ENCODE data around the gene ZNF672.
"Not testable (repeated sequence)": the region's sequence is repeated elsewhere in the genome, so short reads cannot be mapped to it uniquely, and the experiment has no call there.

Gene ZNF672

GRCh38 chr1:248862695-248862997, 24.6 kb downstream of the ZNF672 start:
- peak overlapping the region; percentile 45 for H3K4me3 ChIP-seq (ENCODE audit: low read length)
- H3K36me3 ChIP-seq (ENCODE audit: control insufficient read depth, insufficient read depth, low read length) = no peaks in the 10 kb centered on the region
- H3K9ac ChIP-seq (ENCODE audit: low read length) = peak overlapping the region; percentile 32
- no peaks in the 10 kb centered on the region for H3K9me3 ChIP-seq (ENCODE audit: control insufficient read depth, low read length)
- peaks cover 29% of the 10 kb centered on the region for H3K4me1 ChIP-seq (ENCODE audit: control insufficient read depth, insufficient read depth, low read length)
- H3K27me3 ChIP-seq (ENCODE audit: control insufficient read depth, insufficient read depth, low read length) = no peaks in the 10 kb centered on the region

- peaks cover 25% of the 10 kb centered on the region for H3K4me1 ChIP-seq (ENCODE audit: control insufficient read depth, insufficient read depth, low read length)
- H3K4me3 ChIP-seq (ENCODE audit: low read length) = peak overlapping the region; percentile 45
- no peaks in the 10 kb centered on the region for H3K9me3 ChIP-seq (ENCODE audit: control insufficient read depth, low read length)
- peak overlapping the region; percentile 32 for H3K9ac ChIP-seq (ENCODE audit: low read length)
- no peaks in the 10 kb centered on the region for H3K27me3 ChIP-seq (ENCODE audit: control insufficient read depth, insufficient read depth, low read length)
- H3K36me3 ChIP-seq (ENCODE audit: control insufficient read depth, insufficient read depth, low read length) = no peaks in the 10 kb centered on the region
Measured at GRCh38 chr1:248862998-248863881, 25.2 kb downstream of the ZNF672 start.

- H3K9me3 ChIP-seq (ENCODE audit: control insufficient read depth, low read length) = no peaks in the 10 kb centered on the region
- no peaks in the 10 kb centered on the region for H3K4me1 ChIP-seq (ENCODE audit: control insufficient read depth, insufficient read depth, low read length)
- H3K36me3 ChIP-seq (ENCODE audit: control insufficient read depth, insufficient read depth, low read length) = no peaks in the 10 kb centered on the region
- no peak overlapping the region for H3K9ac ChIP-seq (ENCODE audit: low read length)
- H3K4me3 ChIP-seq (ENCODE audit: low read length) = no peak overlapping the region
- no peaks in the 10 kb centered on the region for H3K27me3 ChIP-seq (ENCODE audit: control insufficient read depth, insufficient read depth, low read length)
Measured at GRCh38 chr1:248871837-248872401, 33.9 kb downstream of the ZNF672 start.

- no peaks in the 10 kb centered on the region for H3K4me1 ChIP-seq (ENCODE audit: control insufficient read depth, insufficient read depth, low read length)
- peak overlapping the region; percentile 94 for H3K4me3 ChIP-seq (ENCODE audit: low read length)
- H3K9me3 ChIP-seq (ENCODE audit: control insufficient read depth, low read length) = no peaks in the 10 kb centered on the region
- peak overlapping the region; percentile 77 for H3K9ac ChIP-seq (ENCODE audit: low read length)
- no peaks in the 10 kb centered on the region for H3K36me3 ChIP-seq (ENCODE audit: control insufficient read depth, insufficient read depth, low read length)
- no peaks in the 10 kb centered on the region for H3K27me3 ChIP-seq (ENCODE audit: control insufficient read depth, insufficient read depth, low read length)
Measured at GRCh38 chr1:248872752-248873408, 34.9 kb downstream of the ZNF672 start.

GRCh38 chr1:248873409-248873992, 35.5 kb downstream of the ZNF672 start:
- Histone ChIP-seq H3K9me3 (ENCODE audit: control insufficient read depth, low read length) (no peaks in the 10 kb centered on the region), H3K27me3 (ENCODE audit: control insufficient read depth, insufficient read depth, low read length) (no peaks in the 10 kb centered on the region), H3K9ac (ENCODE audit: low read length) (peak overlapping the region; percentile 77), H3K36me3 (ENCODE audit: control insufficient read depth, insufficient read depth, low read length) (no peaks in the 10 kb centered on the region), H3K4me1 (ENCODE audit: control insufficient read depth, insufficient read depth, low read length) (no peaks in the 10 kb centered on the region), H3K4me3 (ENCODE audit: low read length) (peak overlapping the region; percentile 94)

GRCh38 chr1:248873993-248874533, 36.0 kb downstream of the ZNF672 start:
- no peaks in the 10 kb centered on the region for H3K9me3 ChIP-seq (ENCODE audit: control insufficient read depth, low read length)
- no peaks in the 10 kb centered on the region for H3K4me1 ChIP-seq (ENCODE audit: control insufficient read depth, insufficient read depth, low read length)
- peak overlapping the region; percentile 77 for H3K9ac ChIP-seq (ENCODE audit: low read length)
- H3K36me3 ChIP-seq (ENCODE audit: control insufficient read depth, insufficient read depth, low read length) = no peaks in the 10 kb centered on the region
- H3K27me3 ChIP-seq (ENCODE audit: control insufficient read depth, insufficient read depth, low read length) = no peaks in the 10 kb centered on the region
- peak overlapping the region; percentile 94 for H3K4me3 ChIP-seq (ENCODE audit: low read length)

- Histone ChIP-seq H3K27me3 (ENCODE audit: control insufficient read depth, insufficient read depth, low read length) (no peaks in the 10 kb centered on the region), H3K36me3 (ENCODE audit: control insufficient read depth, insufficient read depth, low read length) (no peaks in the 10 kb centered on the region), H3K4me3 (ENCODE audit: low read length) (no peak overlapping the region), H3K9me3 (ENCODE audit: control insufficient read depth, low read length) (no peaks in the 10 kb centered on the region), H3K4me1 (ENCODE audit: control insufficient read depth, insufficient read depth, low read length) (no peaks in the 10 kb centered on the region), H3K9ac (ENCODE audit: low read length) (no peak overlapping the region)
Measured at GRCh38 chr1:248881261-248881660, 43.2 kb downstream of the ZNF672 start.

- not testable (repeated sequence) for H3K9me3 ChIP-seq (ENCODE audit: control insufficient read depth, low read length); H3K4me3 ChIP-seq (ENCODE audit: low read length); H3K9ac ChIP-seq (ENCODE audit: low read length); H3K27me3 ChIP-seq (ENCODE audit: control insufficient read depth, insufficient read depth, low read length); H3K36me3 ChIP-seq (ENCODE audit: control insufficient read depth, insufficient read depth, low read length); H3K4me1 ChIP-seq (ENCODE audit: control insufficient read depth, insufficient read depth, low read length)
Measured at GRCh38 chr1:248882427-248882826, 44.4 kb downstream of the ZNF672 start.

- Histone ChIP-seq H3K4me3 (ENCODE audit: low read length) (no peak overlapping the region), H3K36me3 (ENCODE audit: control insufficient read depth, insufficient read depth, low read length) (no peaks in the 10 kb centered on the region), H3K4me1 (ENCODE audit: control insufficient read depth, insufficient read depth, low read length) (no peaks in the 10 kb centered on the region), H3K27me3 (ENCODE audit: control insufficient read depth, insufficient read depth, low read length) (no peaks in the 10 kb centered on the region), H3K9ac (ENCODE audit: low read length) (no peak overlapping the region), H3K9me3 (ENCODE audit: control insufficient read depth, low read length) (no peaks in the 10 kb centered on the region)
Measured at GRCh38 chr1:248884632-248885295, 46.7 kb downstream of the ZNF672 start.

GRCh38 chr1:248885646-248886045, 47.6 kb downstream of the ZNF672 start:
- H3K9ac ChIP-seq (ENCODE audit: low read length) = no peak overlapping the region
- H3K36me3 ChIP-seq (ENCODE audit: control insufficient read depth, insufficient read depth, low read length) = no peaks in the 10 kb centered on the region
- no peaks in the 10 kb centered on the region for H3K4me1 ChIP-seq (ENCODE audit: control insufficient read depth, insufficient read depth, low read length)
- no peaks in the 10 kb centered on the region for H3K9me3 ChIP-seq (ENCODE audit: control insufficient read depth, low read length)
- no peak overlapping the region for H3K4me3 ChIP-seq (ENCODE audit: low read length)
- no peaks in the 10 kb centered on the region for H3K27me3 ChIP-seq (ENCODE audit: control insufficient read depth, insufficient read depth, low read length)

- no peaks in the 10 kb centered on the region for H3K4me1 ChIP-seq (ENCODE audit: control insufficient read depth, insufficient read depth, low read length)
- no peaks in the 10 kb centered on the region for H3K9me3 ChIP-seq (ENCODE audit: control insufficient read depth, low read length)
- H3K4me3 ChIP-seq (ENCODE audit: low read length) = no peak overlapping the region
- H3K9ac ChIP-seq (ENCODE audit: low read length) = no peak overlapping the region
- H3K36me3 ChIP-seq (ENCODE audit: control insufficient read depth, insufficient read depth, low read length) = no peaks in the 10 kb centered on the region
- no peaks in the 10 kb centered on the region for H3K27me3 ChIP-seq (ENCODE audit: control insufficient read depth, insufficient read depth, low read length)
Measured at GRCh38 chr1:248886237-248886895, 48.3 kb downstream of the ZNF672 start.

Data from mucosa of stomach (tissue), 1 donor.